COLO829 (cell line): ENCODE data around the gene ALG11.

Experiments used
- DNase-seq: peaks from one replicate; pipeline ENCODE4 v3.0.0; 2012; ENCODE audit warnings: low spot score

Gene ALG11

DNA sequence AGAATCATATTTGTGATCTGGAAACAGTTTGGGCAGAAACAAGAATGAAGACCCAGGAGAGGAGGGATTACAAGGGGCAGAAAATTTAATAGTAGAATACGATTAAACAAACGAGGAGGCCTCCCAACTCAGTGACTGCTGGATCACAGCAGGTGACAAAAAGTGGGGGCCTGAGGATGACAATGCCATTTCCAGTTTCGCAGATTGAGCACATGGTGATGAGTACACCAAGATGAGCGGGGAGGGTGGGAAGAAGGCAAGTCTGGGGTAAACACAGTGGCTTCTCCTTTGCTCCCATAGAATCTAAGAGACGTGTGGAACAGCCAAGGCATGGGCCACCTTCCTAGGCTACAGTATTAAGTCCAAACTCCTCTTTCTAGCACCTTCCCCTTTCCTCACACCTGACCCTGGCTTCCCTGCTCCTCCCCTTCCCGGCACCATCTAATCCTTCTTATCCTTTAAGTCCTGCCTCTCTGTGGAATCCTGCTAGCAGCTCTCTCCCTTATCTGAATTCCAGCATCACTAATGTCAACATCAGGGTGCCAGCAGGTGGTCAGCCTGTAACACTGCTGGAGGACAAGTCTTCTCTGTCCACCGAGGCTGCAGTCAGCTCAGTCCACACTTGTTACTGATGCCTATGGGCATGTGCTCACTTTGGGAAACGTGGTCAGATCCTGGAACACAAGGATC lies 14.4 kb upstream of the ALG11 start:
- no peak for DNase-seq

DNA sequence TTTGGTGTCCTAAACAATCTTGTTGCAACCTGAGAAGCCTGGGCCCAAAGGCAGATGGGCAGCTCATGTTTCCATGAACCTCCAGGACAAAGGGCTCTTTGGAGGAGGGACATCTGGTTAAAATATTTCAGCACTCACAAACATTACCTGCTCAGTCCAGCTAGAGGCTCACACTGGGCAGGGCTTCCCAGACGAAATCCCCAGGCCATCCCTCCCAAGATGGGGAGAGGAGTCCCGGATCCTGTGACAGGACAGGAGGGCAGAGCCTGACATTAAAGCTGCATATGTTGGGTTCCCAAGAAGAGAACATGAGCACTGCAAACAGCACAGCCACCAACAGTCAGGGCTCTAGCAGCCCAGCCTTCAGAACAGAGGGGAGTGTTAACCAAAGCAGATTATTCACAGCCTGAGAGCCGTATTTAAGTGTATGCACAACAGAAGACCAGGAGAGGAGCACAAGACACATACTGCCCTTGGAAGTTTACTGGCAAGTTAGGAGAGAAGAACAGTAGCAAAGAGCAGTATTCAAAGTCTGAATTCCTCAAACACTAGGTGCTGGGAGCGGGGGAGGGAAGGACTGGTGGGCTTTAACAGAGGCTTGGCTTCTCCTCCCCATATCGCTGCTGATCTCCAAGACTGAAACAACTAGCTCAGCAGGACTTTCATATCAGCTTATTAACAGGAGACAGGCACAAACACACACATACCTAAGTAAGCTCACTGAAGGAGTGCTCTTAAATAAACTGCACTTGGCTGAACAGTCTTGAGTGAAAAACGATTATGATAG lies 13.3 kb upstream of the ALG11 start:
- DNase-seq: no peak

DNA sequence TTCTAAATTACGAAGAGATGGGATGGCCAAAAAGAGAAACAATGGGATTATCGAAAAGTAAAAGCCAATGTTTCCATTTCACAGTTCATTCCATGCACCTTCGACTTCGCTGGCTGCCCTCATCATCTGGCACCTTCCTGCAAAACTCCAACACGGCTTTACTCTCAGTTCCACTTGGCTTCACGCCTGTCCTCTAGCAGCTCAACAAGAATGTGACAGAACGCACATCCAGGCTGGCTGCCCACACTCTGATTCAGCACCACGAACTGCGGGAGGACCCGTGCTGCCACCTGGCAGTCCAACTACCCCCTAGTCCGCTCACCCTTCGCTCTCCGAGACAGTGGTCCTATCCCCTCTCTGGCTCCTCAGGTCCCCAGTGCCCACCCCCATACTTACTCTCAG lies 12.7 kb upstream of the ALG11 start:
- DNase-seq: no peak

DNA sequence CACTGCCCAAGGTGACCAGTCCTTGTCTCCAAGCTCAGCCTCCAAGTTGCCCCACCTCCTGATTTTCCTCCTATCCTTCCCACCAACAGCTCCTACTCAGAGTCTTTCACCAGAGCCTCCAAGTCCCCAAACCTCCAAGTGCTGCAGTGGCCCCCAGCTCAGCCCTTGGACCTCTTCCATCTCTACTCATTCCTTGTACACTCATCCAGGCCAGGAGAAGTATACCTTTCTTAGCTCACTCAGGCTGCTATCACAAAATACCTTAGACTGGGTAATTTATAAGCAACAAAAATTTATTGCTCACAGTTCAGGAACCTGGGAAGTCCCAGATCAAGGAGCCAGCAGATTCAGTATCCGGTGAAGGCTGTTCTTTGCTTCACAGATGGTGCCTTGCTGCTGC lies 12.3 kb upstream of the ALG11 start:
- DNase-seq: no peak

DNA sequence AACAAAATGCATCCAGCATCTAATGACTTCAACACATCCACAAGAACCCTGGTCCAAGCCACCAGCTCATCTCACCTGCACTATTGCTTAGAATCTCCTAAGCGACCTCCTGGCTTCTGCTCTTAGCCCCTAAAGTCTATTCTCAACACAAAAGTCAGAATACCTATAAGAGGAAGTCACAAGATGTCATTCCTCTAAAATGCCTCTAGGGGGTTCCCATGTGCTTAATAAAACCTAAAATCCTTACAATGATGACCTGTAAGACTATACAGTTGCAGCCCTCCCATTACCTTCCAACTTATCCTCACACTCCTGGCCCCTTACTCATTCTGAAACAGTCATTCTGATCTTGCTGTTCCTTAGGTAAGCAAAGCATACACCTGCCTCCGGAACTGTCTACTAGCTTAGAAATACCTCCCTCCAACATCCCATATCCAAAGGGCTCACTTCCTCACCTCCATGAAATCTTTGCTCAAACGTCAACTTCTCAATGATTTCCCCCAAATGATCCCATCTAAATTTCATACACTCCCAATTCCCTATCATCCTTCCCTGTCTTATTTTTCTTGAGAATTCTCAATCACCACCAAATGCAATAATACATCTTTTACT lies 11.0 kb upstream of the ALG11 start:
- peak; percentile 70 for DNase-seq

DNA sequence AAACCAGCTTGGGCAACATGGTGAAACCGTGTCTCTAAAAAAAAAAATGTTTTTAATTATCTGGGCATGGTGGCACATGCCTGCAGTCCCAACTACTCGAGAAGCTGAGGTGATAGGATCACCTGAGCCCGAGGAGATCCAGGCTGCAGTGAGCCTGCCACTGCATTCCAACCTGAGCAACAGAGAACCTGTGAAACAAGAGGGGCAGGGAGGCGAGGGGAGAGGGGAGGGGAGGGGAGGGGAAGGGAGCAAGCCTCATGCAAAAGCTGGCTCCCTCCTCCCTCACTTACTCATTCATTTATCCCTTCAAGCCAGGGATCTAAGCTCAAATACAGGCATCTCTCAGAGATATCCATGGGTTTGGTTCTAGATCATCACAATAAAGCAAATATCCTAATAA lies 9.8 kb upstream of the ALG11 start:
- no peak for DNase-seq

DNA sequence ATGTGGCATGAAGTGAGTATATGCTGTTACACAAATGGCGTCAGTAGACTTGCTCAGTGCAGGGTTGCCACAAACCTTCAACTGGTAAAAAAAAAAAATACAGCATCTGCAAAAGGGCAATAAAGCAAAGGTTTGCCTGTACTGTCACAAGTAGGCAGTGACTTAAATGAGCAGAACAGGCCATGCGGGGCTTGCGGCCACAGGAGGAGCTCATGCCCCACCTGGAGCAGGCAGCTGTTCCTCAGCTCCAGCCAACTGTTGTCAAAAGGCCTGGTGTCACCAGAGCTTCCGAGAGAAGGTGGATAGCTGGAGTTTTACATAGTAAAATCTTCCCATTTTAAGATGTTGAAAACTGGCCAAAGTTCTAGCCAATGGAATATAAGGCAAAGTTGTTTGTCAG lies 8.7 kb upstream of the ALG11 start:
- DNase-seq: no peak

DNA sequence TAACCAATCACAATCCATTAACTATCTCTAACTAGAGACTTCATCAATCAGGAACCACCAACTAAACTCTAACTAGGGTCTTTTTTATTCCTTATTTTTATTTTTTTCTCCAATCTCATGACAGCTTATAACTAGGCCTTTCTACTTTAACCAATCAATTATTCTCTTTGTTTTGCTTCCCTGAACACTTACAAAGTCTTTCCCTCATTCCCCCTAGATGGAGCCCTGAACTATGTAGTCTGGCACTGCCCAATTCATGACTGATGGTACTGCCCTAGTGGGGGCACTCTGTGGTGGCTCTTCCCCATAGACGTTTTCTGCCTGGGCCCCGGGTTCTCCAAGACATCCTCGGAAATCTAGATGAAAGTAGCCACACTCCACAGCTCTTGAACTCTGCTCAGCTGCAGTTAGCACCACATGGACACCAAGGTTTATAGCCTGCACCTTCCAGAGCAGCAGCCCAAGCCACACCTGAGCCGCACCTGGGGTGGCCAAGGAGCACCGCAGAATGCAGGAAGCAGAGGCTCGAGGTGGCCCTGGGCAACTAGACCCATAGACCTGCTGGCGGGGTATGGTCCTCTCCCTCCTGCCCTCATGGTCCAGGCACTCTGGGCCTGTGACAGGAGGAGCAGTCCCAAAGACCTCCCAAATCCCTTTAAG lies 7.6 kb upstream of the ALG11 start:
- no peak for DNase-seq

DNA sequence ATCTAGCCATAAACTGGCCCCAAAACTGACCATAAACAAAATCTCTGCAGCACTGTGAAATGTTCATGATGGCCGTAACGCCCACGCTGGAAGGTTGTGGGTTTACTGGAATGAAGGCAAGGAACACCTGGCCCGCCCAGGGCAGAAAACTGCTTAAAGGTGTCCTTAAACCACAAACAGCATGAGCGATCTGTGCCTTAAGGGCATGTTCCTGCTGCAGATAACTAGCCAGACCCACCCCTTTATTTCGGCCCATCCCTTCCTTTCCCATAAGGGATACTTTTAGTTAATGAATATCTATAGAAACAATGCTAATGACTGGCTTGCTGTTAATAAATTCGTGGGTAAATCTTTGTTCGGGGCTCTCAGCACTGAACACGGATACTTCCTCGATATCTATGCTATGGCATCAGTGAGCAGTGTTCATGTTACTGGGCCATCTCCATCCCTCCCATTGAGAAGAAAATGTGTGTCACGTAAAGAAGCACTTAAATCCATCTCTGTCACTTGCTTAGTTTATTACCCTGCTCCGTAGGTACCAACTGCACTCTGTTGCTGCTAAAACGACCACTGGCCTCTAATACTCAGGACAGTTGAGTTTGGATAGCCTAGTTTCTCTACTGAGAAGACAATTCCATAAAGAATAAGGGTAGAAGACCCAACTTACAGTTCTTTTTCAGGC lies 6.2 kb upstream of the ALG11 start:
- DNase-seq: no peak

DNA sequence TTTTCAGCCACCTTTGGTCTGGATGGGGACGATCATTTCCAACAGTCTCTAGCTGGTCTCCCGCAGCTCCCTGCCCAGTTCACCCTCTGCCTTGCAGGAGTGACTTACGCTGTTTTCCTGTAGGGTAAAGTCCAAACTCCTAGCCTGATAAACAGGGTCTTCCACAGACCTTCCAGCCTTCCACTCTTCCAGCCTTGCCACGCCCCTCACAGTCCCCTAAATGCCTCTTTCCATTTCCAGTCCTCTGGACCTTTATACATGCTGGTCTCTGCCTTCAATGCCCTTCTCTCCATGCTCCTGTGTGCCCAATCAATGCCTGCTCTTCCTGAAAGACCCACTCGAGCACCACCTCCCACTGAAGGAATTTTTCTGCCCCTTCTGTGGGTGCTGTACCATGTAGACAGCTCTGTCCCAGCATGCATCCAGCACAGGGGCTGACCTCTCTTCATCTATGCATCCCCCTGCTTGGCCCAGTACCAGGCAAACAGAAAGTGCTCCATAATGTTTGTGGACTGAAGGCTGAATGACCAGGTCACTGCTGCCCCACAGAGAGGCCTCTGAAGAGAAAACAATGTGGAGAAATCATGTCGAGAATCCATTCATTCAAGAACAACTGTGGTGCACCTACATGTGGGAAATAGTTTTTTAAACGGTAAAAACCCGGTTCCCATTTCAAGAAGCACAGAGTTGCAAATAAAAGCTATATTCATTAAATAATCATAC lies 5.5 kb upstream of the ALG11 start:
- DNase-seq: no peak

DNA sequence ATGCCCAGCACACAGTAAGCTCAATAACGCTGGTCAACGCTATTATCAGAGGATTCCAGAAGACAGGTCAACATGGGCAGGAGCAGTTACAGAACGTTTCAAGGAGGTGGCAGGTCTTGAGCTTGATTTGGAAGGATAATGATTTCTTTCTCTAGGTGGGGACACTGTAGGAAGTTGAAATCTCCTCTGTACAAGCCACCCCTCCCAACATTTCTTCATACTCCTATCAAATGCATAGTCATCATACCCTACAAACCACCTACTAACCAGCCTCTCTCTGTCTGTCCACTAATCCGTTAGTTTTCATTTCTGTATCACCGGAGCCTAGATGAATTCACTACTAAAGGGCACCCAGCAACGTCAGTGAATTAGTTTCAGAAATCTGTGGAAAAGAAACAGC lies 2.3 kb upstream of the ALG11 start:
- DNase-seq: no peak

DNA sequence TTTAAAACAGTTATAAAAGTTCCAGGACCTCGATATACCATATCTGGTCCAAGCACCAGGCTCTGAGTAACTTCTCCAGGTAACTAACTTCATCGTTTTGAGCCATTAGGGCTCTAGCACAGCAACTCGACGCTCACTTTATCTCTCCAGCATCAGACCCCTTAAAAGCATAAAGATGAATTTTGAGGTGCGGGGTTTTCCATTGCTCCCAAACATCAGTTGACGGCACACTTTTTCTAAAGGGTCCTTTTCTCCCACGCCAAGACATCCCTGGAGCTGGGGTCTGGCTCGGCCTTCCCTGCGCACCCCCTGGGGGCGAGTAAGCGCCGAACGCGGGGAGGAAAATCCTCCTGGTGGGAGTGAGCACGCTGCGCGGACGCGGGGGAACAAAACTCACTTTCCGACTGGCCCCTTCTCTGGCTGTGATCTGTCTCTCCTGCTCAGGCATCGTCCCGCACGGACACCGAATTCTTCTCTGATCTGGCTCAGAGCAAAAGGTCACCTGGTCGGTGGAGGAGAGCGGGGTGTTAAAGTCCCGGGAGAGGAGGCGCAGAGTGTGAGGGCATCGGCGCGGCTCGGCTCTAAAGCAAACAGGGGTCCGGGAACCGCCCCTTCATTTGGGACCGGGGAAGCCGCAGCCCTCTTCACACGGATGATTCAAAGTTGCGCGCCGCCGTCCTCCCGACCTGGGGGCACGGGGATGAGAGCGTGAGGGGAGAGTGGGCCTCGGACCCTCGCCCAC lies 1.1 kb upstream of the ALG11 start, which contains the start of gene ATP7B:
Gene ATP7B (minus strand): TSS at position 561 of the 742 bp plus-strand sequence. CDS start 113 bp downstream, at position 448.
- no peak for DNase-seq

DNA sequence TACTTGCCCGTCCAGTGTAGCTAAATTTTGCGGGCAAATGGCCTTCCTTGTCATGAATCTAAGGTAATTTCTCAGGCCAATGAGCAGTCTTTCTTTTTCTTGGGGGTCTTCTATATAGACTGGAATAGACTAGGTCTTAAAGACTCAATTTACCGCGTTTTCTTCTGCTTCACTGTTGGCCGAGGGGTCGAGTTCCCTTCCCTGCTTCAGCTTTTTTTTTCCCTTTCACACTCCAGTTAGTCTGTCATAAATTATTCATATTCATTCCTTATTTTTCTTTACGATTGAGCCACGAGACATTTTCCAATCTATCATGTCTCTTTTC lies 276 bp downstream of the ALG11 start:
- DNase-seq: no peak

DNA sequence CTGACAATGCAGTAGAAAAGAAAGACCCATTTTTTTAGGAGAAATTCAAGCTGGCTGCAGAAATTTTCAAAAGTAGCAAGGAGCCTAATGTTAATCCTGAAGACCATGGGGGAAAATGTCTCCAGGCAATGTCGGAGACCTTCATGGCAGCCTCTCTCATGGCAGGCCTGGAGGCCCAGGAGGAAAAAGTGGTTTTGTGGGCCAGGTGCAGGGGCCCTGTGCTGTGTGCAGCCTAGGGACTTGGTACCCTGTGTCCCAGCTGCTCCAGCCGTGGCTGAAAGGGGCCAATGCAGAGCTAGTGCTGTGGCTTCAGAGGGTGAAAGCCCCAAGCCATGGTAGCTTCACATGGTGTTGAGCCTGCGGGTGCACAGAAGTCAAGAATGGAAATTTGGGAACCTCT lies 4.1 kb downstream of the ALG11 start:
- DNase-seq: no peak

DNA sequence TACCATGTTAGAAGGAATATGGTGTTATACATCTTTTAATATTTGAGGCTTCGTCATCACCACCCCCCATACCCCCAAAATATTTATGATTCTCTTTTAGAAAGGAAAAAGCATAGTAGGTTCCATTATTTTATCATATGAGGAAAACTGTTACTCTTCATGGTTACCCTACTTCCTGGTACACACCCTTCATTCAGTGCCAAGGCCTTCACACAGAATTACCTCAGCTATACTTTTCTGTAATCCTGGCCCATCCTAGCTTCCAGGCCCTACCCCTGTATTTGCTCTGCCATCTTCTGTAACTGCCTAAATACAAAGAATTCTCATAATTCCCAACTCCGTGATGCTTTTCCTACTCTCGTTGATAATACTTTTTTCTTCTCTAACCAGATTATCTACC lies 8.0 kb downstream of the ALG11 start:
- DNase-seq: no peak

DNA sequence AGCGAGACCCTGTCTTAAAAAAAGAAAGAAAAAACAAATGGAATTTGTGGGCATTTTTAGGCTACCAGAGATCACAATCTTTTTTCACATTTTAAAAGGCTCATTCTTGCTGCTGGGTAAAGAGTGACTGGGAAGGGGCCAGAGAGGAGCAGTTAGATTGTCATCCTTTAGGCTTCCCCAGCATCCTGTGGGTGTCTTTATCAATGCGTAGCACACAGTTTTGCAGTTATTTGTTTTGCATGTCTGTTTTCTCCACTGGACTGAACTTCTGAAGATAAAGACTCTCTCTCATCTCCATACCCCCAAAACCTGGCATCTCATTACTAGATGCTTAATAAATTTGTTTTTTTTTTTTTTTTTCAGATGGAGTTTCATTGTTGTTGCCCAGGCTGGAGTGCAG lies 10.2 kb downstream of the ALG11 start:
- no peak for DNase-seq

DNA sequence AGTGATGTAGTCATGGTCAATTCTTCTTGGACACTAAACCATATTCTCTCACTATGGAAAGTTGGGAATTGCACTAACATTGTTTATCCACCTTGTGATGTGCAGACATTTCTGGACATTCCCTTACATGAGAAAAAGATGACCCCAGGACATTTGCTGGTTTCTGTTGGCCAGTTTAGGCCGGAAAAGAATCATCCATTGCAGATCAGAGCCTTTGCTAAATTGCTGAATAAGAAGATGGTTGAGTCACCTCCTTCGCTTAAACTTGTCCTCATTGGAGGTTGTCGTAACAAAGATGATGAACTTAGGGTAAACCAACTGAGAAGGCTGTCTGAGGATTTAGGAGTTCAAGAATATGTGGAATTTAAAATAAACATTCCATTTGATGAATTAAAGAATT lies 12.3 kb downstream of the ALG11 start, which contains the start of gene UTP14C:
Gene UTP14C (plus strand): TSS at position 211 of the 400 bp plus-strand sequence. CDS start 4,114 bp downstream, outside the sequence.
- DNase-seq: no peak

DNA sequence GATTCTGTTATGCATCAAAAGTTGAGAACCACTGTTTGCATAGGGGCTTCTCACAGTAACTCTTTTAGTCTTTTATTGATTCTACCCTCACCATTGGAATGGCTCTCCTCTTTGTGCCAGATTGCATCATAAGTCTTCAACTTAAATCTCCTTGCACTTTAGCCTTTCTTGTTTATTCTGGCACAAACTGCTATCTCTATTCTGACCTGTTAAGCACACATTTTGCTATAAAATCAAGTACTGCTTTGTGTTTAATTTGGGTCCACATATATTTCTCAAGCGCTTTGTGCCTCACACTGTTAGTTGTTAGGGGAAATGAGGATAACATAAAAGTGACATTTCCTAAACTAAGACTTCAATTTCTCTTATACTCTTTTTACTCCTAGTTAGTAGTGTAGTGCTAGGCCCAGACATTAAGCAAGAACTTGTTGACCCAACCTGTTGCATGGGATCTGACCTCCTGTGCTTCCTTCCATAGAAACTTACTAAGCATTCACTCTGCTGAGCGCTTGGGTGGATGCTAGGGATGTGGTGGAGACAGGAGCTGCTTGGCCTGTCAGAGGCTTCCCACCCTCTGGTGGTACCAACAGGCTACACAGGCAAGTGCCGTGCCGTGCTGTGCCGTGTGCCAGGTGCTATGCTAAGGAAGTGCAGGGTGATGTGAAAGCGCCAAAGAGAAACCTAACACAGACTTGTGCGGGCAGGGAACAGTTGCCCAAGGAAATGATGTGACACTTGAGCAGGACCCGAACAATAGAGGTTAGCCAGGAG lies 13.5 kb downstream of the ALG11 start:
- no peak for DNase-seq

DNA sequence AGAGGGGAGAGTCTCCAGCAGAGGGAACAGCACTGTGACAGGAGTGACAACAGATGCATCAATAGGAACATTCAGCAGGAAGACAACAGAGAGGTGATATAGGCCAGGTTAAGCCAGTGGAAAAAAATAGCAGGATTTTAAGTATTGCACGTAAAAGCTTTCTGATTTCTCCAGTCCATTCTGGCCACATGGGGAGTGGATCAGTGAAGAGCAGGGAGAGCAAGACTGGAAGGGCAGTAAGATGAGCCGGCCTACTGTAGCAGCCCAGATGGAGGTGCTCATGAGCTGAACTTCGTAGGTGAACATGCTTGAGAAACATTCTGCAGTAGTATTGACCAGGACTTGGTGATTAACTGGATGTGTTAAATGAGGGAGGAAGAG lies 14.0 kb downstream of the ALG11 start:
- DNase-seq: no peak

DNA sequence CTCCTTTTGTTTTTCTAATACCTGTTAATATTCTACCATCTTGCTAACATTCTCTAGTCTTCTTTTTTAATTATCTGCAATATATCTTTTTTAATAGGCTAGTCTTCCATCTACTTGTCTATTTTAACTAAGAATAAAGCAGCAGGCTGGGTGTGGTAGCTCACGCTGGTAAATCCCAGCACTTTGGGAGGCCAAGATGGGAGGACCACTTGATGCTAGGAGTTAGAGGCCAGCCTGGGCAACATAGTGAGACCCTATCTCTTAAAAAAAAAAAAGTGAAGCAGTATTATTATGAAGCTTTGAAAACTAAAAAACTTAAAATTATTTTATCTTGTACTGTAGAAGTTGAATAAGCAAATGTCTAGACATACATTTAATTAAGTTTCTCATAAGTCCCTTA lies 15.6 kb downstream of the ALG11 start:
- no peak for DNase-seq
